CD4-positive, alpha-beta T cell (primary cell): ENCODE measurements around the gene STK38L. TPM values are rescaled to one million over a fixed set of nuclear protein-coding genes. Genes with fewer than 3 reads are reported as not detected.

Experiments
- ATAC-seq: fragments of 200-7000 bp; cut with Tn5 transposase; one replicate; pipeline ENCODE4 v1.10.0; 2022; ENCODE audit warnings: mild to moderate bottlenecking; ENCODE audit not compliant: poor library complexity
- CTCF ChIA-PET: fragments of 350-600 bp; sonication (Branson Sonifier 250); formaldehyde crosslinking; loops from one replicate; lab custom pipeline; 2021; ENCODE audit warnings: antibody characterized with exemption, inconsistent platforms; lab: Charles Lee
- POLR2A ChIA-PET: fragments of 350-600 bp; sonication (Branson Sonifier 250); formaldehyde crosslinking; loops from one replicate; lab custom pipeline; 2021; ENCODE audit warnings: antibody characterized with exemption, inconsistent platforms; lab: Charles Lee
- DNase-seq, 14 experiments: peaks; one replicate each; pipeline ENCODE4 v3.0.0-alpha.2; 2013 to 2020; ENCODE audit warnings: mixed read lengths in 2 of 14
- H3K27ac ChIP-seq, 2 donors: one replicate each; pipeline versions ENCODE4 v1.5.1 to v1.7.0; 2013; ENCODE audit warnings: low read length in 2 of 2, low read depth in 1 of 2, mild to moderate bottlenecking in 1 of 2
- H3K27me3 ChIP-seq, 2 experiments: 1 replicate in 1 of 2; 2 replicates in 1 of 2; pipeline versions ENCODE4 v1.6.1 to v1.7.0; 2013; ENCODE audit warnings: low read length in 2 of 2, control low read depth in 1 of 2, mild to moderate bottlenecking in 1 of 2, moderate library complexity in 1 of 2; ENCODE audit not compliant: insufficient read depth in 2 of 2, control insufficient read depth in 1 of 2
- H3K36me3 ChIP-seq: one replicate; pipeline ENCODE4 v1.6.1; 2013; ENCODE audit warnings: low read length, control low read depth; ENCODE audit not compliant: insufficient read depth
- H3K4me1 ChIP-seq: one replicate; pipeline ENCODE4 v1.6.1; 2013; ENCODE audit warnings: low read length, control low read depth; ENCODE audit not compliant: insufficient read depth
- H3K4me3 ChIP-seq: one replicate; pipeline ENCODE4 v1.5.1; 2013; ENCODE audit warnings: mild to moderate bottlenecking, low read length, moderate library complexity
- H3K9me3 ChIP-seq, 2 experiments: 1 replicate in 1 of 2; 2 replicates in 1 of 2; pipeline versions ENCODE4 v1.6.1 to v1.7.0; 2013; ENCODE audit warnings: low read length in 2 of 2, mild to moderate bottlenecking in 2 of 2, control low read depth in 1 of 2, moderate library complexity in 1 of 2; ENCODE audit not compliant: control insufficient read depth in 1 of 2, insufficient read depth in 1 of 2
- H3K27ac Mint-ChIP-seq: one replicate; pipeline ENCODE4 v1.8.0; 2020; ENCODE audit warnings: mixed read lengths
- H3K27me3 Mint-ChIP-seq: one replicate; pipeline ENCODE4 v1.8.0; 2021; ENCODE audit warnings: mixed read lengths
- H3K36me3 Mint-ChIP-seq: one replicate; pipeline ENCODE4 v1.8.0; 2021; ENCODE audit warnings: low read depth, mixed read lengths
- H3K4me1 Mint-ChIP-seq: one replicate; pipeline ENCODE4 v1.8.0; 2021; ENCODE audit warnings: low read depth, mixed read lengths
- H3K4me3 Mint-ChIP-seq: one replicate; pipeline ENCODE4 v1.8.0; 2020; ENCODE audit warnings: mild to moderate bottlenecking, mixed read lengths
- H3K9me3 Mint-ChIP-seq: one replicate; pipeline ENCODE4 v1.8.0; 2020; ENCODE audit warnings: mixed read lengths
- intact Hi-C, 2 experiments: fragments of 100-400 bp; cut with DNase I in 1 of 2; cut with micrococcal nuclease in 1 of 2; formaldehyde crosslinking; loops; one replicate each; pipeline versions ENCODE4 v1.15.1 to v1.9.0; 2023 to 2025; cut with DNase I, micrococcal nuclease
- total RNA-seq, 174 experiments: library from RNA in 2 of 174; stranded (reverse) in 2 of 174; gene quantifications; one replicate each; pipeline ENCODE4 v1.2.3 and lab custom pipeline; 2021 to 2026
- TF ChIP-seq, protein P1 (sequence below): fragments of 200-600 bp; IDR thresholded peaks from one replicate; pipeline ENCODE4 v1.8.0; 2022; ENCODE audit warnings: antibody characterized with exemption, mild to moderate bottlenecking

Gene STK38L
- total RNA-seq, 2 experiments from 2014 or later = 18.3 to 21.0 TPM

DNA sequence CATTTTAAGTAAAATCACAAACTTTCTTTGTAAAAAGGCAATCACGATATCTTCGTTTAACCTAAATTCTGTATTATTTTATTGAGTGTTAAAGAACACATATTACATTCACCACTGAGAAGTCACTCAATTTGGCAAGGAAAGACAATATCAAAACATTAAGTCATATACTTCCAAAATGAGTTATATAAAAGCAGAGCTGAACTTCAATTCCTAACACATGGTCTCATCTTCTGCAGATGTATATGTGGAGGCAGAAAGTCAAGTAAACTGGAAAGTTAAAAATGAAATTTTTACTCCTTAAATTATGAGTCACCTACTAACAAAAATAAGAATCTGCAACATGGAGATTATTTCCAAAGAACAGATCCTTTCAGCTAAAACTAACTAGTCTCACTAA lies 117.3 kb downstream of the STK38L start:
- H3K27ac ChIP-seq = no peak overlapping the region
- no peak for ATAC-seq
- no peaks in the 10 kb centered on the region for H3K27me3 ChIP-seq
- Mint-ChIP-seq H3K27me3 (peaks cover 13% of the 10 kb centered on the region), H3K27ac (no peak overlapping the region), H3K4me1 (no peaks in the 10 kb centered on the region), H3K36me3 (no peaks in the 10 kb centered on the region), H3K4me3 (no peak overlapping the region), H3K9me3 (peaks cover 2% of the 10 kb centered on the region)
- H3K4me3 ChIP-seq = no peak overlapping the region
- intact Hi-C loops = no loop called here
- CTCF ChIA-PET = no interaction called here
- no peaks in the 10 kb centered on the region for H3K4me1 ChIP-seq
- DNase-seq = no peak
- no peaks in the 10 kb centered on the region for H3K9me3 ChIP-seq
- H3K36me3 ChIP-seq = no peaks in the 10 kb centered on the region
- POLR2A ChIA-PET = no interaction called here
- TF ChIP-seq, protein P1, sequence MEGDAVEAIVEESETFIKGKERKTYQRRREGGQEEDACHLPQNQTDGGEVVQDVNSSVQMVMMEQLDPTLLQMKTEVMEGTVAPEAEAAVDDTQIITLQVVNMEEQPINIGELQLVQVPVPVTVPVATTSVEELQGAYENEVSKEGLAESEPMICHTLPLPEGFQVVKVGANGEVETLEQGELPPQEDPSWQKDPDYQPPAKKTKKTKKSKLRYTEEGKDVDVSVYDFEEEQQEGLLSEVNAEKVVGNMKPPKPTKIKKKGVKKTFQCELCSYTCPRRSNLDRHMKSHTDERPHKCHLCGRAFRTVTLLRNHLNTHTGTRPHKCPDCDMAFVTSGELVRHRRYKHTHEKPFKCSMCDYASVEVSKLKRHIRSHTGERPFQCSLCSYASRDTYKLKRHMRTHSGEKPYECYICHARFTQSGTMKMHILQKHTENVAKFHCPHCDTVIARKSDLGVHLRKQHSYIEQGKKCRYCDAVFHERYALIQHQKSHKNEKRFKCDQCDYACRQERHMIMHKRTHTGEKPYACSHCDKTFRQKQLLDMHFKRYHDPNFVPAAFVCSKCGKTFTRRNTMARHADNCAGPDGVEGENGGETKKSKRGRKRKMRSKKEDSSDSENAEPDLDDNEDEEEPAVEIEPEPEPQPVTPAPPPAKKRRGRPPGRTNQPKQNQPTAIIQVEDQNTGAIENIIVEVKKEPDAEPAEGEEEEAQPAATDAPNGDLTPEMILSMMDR = no peak

DNA sequence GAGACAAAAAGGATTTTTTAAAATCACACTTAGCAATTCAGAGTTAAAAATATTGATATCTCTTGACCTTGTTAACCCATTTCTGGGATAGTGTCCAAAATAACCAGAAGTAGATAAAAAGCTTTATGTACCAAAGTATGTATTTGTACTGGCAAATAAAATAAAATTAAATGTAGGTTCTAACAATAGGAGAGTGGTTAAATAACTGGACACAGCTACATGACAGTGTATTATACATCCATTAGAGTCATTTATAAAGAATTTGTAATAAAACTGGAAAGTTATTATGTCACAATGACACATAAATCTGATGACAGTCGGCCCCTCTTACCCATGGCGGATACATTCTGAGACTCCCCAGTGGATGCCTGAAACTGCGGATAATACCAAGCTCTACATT lies 122.5 kb downstream of the STK38L start:
- Histone ChIP-seq H3K27ac (no peak overlapping the region), H3K4me1 (no peaks in the 10 kb centered on the region), H3K4me3 (no peak overlapping the region), H3K27me3 (peaks cover 0 to 5% of the 10 kb centered on the region in 2 experiments), H3K9me3 (no peaks in the 10 kb centered on the region), H3K36me3 (no peaks in the 10 kb centered on the region)
- intact Hi-C loops = no loop called here
- peaks cover 14% of the 10 kb centered on the region for H3K27me3 Mint-ChIP-seq
- H3K4me1 Mint-ChIP-seq = no peaks in the 10 kb centered on the region
- H3K36me3 Mint-ChIP-seq = no peaks in the 10 kb centered on the region
- TF ChIP-seq, protein P1 = no peak
- ATAC-seq (no peak), DNase-seq (no peak)
- ChIA-PET CTCF (no interaction called here), POLR2A (no interaction called here)
- no peak overlapping the region for H3K4me3 Mint-ChIP-seq
- H3K9me3 Mint-ChIP-seq = peaks cover 2% of the 10 kb centered on the region
- no peak overlapping the region for H3K27ac Mint-ChIP-seq

DNA sequence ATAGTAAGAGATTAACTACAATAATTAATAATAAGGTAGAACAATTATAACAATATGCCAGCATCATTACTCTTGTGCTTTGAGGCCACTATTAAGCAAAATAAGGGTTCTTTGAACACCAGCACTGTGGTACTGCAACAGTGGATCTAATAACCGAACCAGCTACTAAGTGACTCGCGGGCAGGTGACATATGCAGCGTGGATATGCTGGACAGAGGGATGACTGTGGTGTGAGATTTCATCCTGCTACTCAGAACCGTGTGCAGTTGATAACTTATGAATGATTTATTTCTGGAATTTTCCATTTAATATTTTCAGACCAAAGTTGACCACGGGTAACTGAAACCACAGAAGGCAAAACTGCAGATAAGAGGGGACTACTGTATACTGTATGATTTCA lies 123.0 kb downstream of the STK38L start:
- Histone ChIP-seq H3K9me3 (no peaks in the 10 kb centered on the region), H3K27ac (no peak overlapping the region), H3K36me3 (no peaks in the 10 kb centered on the region), H3K4me3 (no peak overlapping the region), H3K27me3 (peaks cover 0 to 5% of the 10 kb centered on the region in 2 experiments), H3K4me1 (no peaks in the 10 kb centered on the region)
- H3K27ac Mint-ChIP-seq = no peak overlapping the region
- POLR2A ChIA-PET = no interaction called here
- DNase-seq (no peak), ATAC-seq (no peak)
- TF ChIP-seq, protein P1 = no peak
- CTCF ChIA-PET = no interaction called here
- peaks cover 16% of the 10 kb centered on the region for H3K27me3 Mint-ChIP-seq
- no peaks in the 10 kb centered on the region for H3K36me3 Mint-ChIP-seq
- H3K4me3 Mint-ChIP-seq = no peak overlapping the region
- intact Hi-C loops = no loop called here
- H3K9me3 Mint-ChIP-seq = peaks cover 2% of the 10 kb centered on the region
- H3K4me1 Mint-ChIP-seq = no peaks in the 10 kb centered on the region

Other genes starting within 250 kb of the STK38L start
- gene TM7SF3, start 229.9 kb upstream of the STK38L start, total RNA-seq = 1 to 10 TPM; 8.3 to 9.5 TPM
- 100 to 1,000 TPM; 103 to 107 TPM for gene MED21, start 221.7 kb upstream of the STK38L start, total RNA-seq
- gene C12orf71, start 161.7 kb upstream of the STK38L start, total RNA-seq = not detected
- under 1 TPM; 0.16 to 0.17 TPM for gene BMAL2, start 88.5 kb downstream of the STK38L start, total RNA-seq
- not detected for gene SMCO2, start 202.4 kb downstream of the STK38L start, total RNA-seq